ENCODE measurements around the gene MMD2. TPM values are rescaled to one million over a fixed set of nuclear protein-coding genes. Genes with fewer than 3 reads are reported as not detected.

MMD2 gene
- total RNA-seq, 1 donor from 2014 or later: not detected

- Histone ChIP-seq H3K36me3 (ENCODE audit: insufficient read depth, low read length) (no peaks in the 10 kb centered on the region), H3K79me2 (ENCODE audit: insufficient read depth, low read length) (no peaks in the 10 kb centered on the region), H3K4me2 (ENCODE audit: low read length) (no peak overlapping the region), H3K27ac (ENCODE audit: low read depth, low read length) (no peak overlapping the region), H4K20me1 (ENCODE audit: insufficient read depth, low read length) (no peaks in the 10 kb centered on the region), H2AFZ (ENCODE audit: low read depth, low read length) (no peak overlapping the region), H3K27me3 (ENCODE audit: insufficient read depth, low read length) (peaks cover 9% of the 10 kb centered on the region), H3K9ac (ENCODE audit: low read length) (no peak overlapping the region), H3K9me3 (ENCODE audit: insufficient read depth, low read depth, low read length) (no peaks in the 10 kb centered on the region), H3K4me1 (ENCODE audit: insufficient read depth, low read length) (no peaks in the 10 kb centered on the region), H3K4me3 (ENCODE audit: insufficient read depth, low read depth, low read length) (no peak overlapping the region)
- FAIRE-seq (no peak), DNase-seq (ENCODE audit: low read depth) (no peak)
- H3K27me3 Mint-ChIP-seq (ENCODE audit: low read depth, unreplicated experiment): peaks cover 48% of the 10 kb centered on the region
- H3K4me1 Mint-ChIP-seq (ENCODE audit: low read depth, unreplicated experiment): peaks cover 4% of the 10 kb centered on the region
- no peak overlapping the region for H3K4me3 Mint-ChIP-seq (ENCODE audit: unreplicated experiment)
- H3K27ac Mint-ChIP-seq (ENCODE audit: unreplicated experiment): no peak overlapping the region
- TF ChIP-seq, protein P1, sequence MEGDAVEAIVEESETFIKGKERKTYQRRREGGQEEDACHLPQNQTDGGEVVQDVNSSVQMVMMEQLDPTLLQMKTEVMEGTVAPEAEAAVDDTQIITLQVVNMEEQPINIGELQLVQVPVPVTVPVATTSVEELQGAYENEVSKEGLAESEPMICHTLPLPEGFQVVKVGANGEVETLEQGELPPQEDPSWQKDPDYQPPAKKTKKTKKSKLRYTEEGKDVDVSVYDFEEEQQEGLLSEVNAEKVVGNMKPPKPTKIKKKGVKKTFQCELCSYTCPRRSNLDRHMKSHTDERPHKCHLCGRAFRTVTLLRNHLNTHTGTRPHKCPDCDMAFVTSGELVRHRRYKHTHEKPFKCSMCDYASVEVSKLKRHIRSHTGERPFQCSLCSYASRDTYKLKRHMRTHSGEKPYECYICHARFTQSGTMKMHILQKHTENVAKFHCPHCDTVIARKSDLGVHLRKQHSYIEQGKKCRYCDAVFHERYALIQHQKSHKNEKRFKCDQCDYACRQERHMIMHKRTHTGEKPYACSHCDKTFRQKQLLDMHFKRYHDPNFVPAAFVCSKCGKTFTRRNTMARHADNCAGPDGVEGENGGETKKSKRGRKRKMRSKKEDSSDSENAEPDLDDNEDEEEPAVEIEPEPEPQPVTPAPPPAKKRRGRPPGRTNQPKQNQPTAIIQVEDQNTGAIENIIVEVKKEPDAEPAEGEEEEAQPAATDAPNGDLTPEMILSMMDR (IDR thresholded peaks at IDR 0.05; ENCODE audit: insufficient read depth, low read depth, low read length): no peak
- no peak for TF ChIP-seq EZH2 (IDR thresholded peaks at IDR 0.05; ENCODE audit: insufficient read depth, low read length)
- no peaks in the 10 kb centered on the region for H3K9me3 Mint-ChIP-seq (ENCODE audit: unreplicated experiment)
- H3K36me3 Mint-ChIP-seq (ENCODE audit: low read depth, unreplicated experiment): no peaks in the 10 kb centered on the region
Observed at GRCh38 chr7:4960363-4960762, 1.4 kb upstream of the MMD2 start.

GRCh38 chr7:4959893-4960292 lies 906 bp upstream of the MMD2 start:
- Histone ChIP-seq H3K4me1 (ENCODE audit: insufficient read depth, low read length) (no peaks in the 10 kb centered on the region), H3K27ac (ENCODE audit: low read depth, low read length) (no peak overlapping the region), H3K79me2 (ENCODE audit: insufficient read depth, low read length) (no peaks in the 10 kb centered on the region), H3K9me3 (ENCODE audit: insufficient read depth, low read depth, low read length) (no peaks in the 10 kb centered on the region), H4K20me1 (ENCODE audit: insufficient read depth, low read length) (no peaks in the 10 kb centered on the region), H3K36me3 (ENCODE audit: insufficient read depth, low read length) (no peaks in the 10 kb centered on the region), H3K9ac (ENCODE audit: low read length) (no peak overlapping the region), H2AFZ (ENCODE audit: low read depth, low read length) (no peak overlapping the region), H3K4me2 (ENCODE audit: low read length) (no peak overlapping the region), H3K27me3 (ENCODE audit: insufficient read depth, low read length) (peaks cover 9% of the 10 kb centered on the region), H3K4me3 (ENCODE audit: insufficient read depth, low read depth, low read length) (no peak overlapping the region)
- Mint-ChIP-seq H3K9me3 (ENCODE audit: unreplicated experiment) (no peaks in the 10 kb centered on the region), H3K27me3 (ENCODE audit: low read depth, unreplicated experiment) (peaks cover 51% of the 10 kb centered on the region), H3K27ac (ENCODE audit: unreplicated experiment) (no peak overlapping the region), H3K4me1 (ENCODE audit: low read depth, unreplicated experiment) (peaks cover 4% of the 10 kb centered on the region), H3K36me3 (ENCODE audit: low read depth, unreplicated experiment) (no peaks in the 10 kb centered on the region), H3K4me3 (ENCODE audit: unreplicated experiment) (no peak overlapping the region)
- no peak for TF ChIP-seq EZH2 (IDR thresholded peaks at IDR 0.05; ENCODE audit: insufficient read depth, low read length)
- TF ChIP-seq, protein P1 (IDR thresholded peaks at IDR 0.05; ENCODE audit: insufficient read depth, low read depth, low read length): no peak
- DNase-seq (ENCODE audit: low read depth): no peak
- FAIRE-seq: no peak

- Mint-ChIP-seq H3K4me3 (ENCODE audit: unreplicated experiment) (no peak overlapping the region), H3K27me3 (ENCODE audit: low read depth, unreplicated experiment) (peaks cover 48% of the 10 kb centered on the region), H3K9me3 (ENCODE audit: unreplicated experiment) (no peaks in the 10 kb centered on the region), H3K27ac (ENCODE audit: unreplicated experiment) (no peak overlapping the region), H3K36me3 (ENCODE audit: low read depth, unreplicated experiment) (no peaks in the 10 kb centered on the region), H3K4me1 (ENCODE audit: low read depth, unreplicated experiment) (peaks cover 4% of the 10 kb centered on the region)
- no peaks in the 10 kb centered on the region for H3K36me3 ChIP-seq (ENCODE audit: insufficient read depth, low read length)
- no peaks in the 10 kb centered on the region for H3K4me1 ChIP-seq (ENCODE audit: insufficient read depth, low read length)
- no peaks in the 10 kb centered on the region for H4K20me1 ChIP-seq (ENCODE audit: insufficient read depth, low read length)
- H3K79me2 ChIP-seq (ENCODE audit: insufficient read depth, low read length): no peaks in the 10 kb centered on the region
- H2AFZ ChIP-seq (ENCODE audit: low read depth, low read length): no peak overlapping the region
- H3K4me2 ChIP-seq (ENCODE audit: low read length): no peak overlapping the region
- FAIRE-seq: no peak
- H3K9ac ChIP-seq (ENCODE audit: low read length): no peak overlapping the region
- no peak for DNase-seq (ENCODE audit: low read depth)
- TF ChIP-seq, protein P1 (IDR thresholded peaks at IDR 0.05; ENCODE audit: insufficient read depth, low read depth, low read length): no peak
- TF ChIP-seq EZH2 (IDR thresholded peaks at IDR 0.05; ENCODE audit: insufficient read depth, low read length): no peak
- H3K27ac ChIP-seq (ENCODE audit: low read depth, low read length): no peak overlapping the region
- no peak overlapping the region for H3K4me3 ChIP-seq (ENCODE audit: insufficient read depth, low read depth, low read length)
- no peaks in the 10 kb centered on the region for H3K9me3 ChIP-seq (ENCODE audit: insufficient read depth, low read depth, low read length)
- H3K27me3 ChIP-seq (ENCODE audit: insufficient read depth, low read length): peaks cover 9% of the 10 kb centered on the region
Observed at GRCh38 chr7:4959306-4959705, 319 bp upstream of the MMD2 start.
